Mesodermal cell (in vitro differentiated cells): ENCODE measurements around the gene ZNF410.
A peak's percentile ranks its signal among the peaks of the same experiment; 100 is the strongest.
"Not testable (repeated sequence)": the region's sequence is repeated elsewhere in the genome, so short reads cannot be mapped to it uniquely, and the experiment has no call there.

Experiments used
- H3K27ac ChIP-seq: 2 replicates; pipeline ENCODE4 v1.7.0; 2013; ENCODE audit warnings: mild to moderate bottlenecking, low read depth, low read length, moderate library complexity; ENCODE audit not compliant: severe bottlenecking
- H3K36me3 ChIP-seq: 2 replicates; pipeline ENCODE4 v1.7.1; 2013; ENCODE audit warnings: mild to moderate bottlenecking, low read length, moderate library complexity; ENCODE audit not compliant: control insufficient read depth, insufficient read depth
- H3K4me1 ChIP-seq: one replicate; pipeline ENCODE4 v1.7.1; 2013; ENCODE audit warnings: mild to moderate bottlenecking, low read length; ENCODE audit not compliant: insufficient read depth, control insufficient read depth, poor library complexity, severe bottlenecking
- H3K4me3 ChIP-seq: 2 replicates; pipeline ENCODE4 v1.7.0; 2013; ENCODE audit warnings: low read length, control low read depth, mild to moderate bottlenecking; ENCODE audit not compliant: insufficient read depth, poor library complexity, severe bottlenecking; ENCODE audit errors: extremely low read depth
- H3K9me3 ChIP-seq: 2 replicates; pipeline ENCODE4 v1.7.1; 2013; ENCODE audit warnings: mild to moderate bottlenecking, low read length, moderate library complexity; ENCODE audit not compliant: control insufficient read depth
- WGBS, 2 experiments: methylation state at CpG; one replicate each; pipeline ENCODE4 v1.1.5; 2013; ENCODE audit warnings: missing lambda C conversion rate in 2 of 2; ENCODE audit not compliant: insufficient coverage in 2 of 2; 5-methylcytosine and 5-hydroxymethylcytosine counted together

ZNF410 gene

GRCh38 chr14:73919457-73919856 is 32.8 kb downstream of the ZNF410 start:
- H3K4me3 ChIP-seq, H3K4me1 ChIP-seq, H3K27ac ChIP-seq, H3K9me3 ChIP-seq: not testable (repeated sequence)
- WGBS, 2 experiments = 86 to 88% methylated on average over 2 of the region's 2 CpGs
- peaks cover 89% of the 10 kb centered on the region for H3K36me3 ChIP-seq

GRCh38 chr14:73924337-73924736 is 37.7 kb downstream of the ZNF410 start:
- peaks cover 92% of the 10 kb centered on the region for H3K36me3 ChIP-seq
- no peak overlapping the region for H3K4me3 ChIP-seq
- 78 to 87% methylated on average over 4 of the region's 5 CpGs for WGBS, 2 experiments
- H3K4me1 ChIP-seq = no peaks in the 10 kb centered on the region
- H3K27ac ChIP-seq = no peak overlapping the region
- H3K9me3 ChIP-seq = no peaks in the 10 kb centered on the region

- WGBS, 2 experiments = 80% methylated on average over 1 of the region's 2 CpGs; no CpG with 5 or more reads in 1 of the 2 experiments
- H3K36me3 ChIP-seq = peaks cover 54% of the 10 kb centered on the region
- H3K4me1 ChIP-seq = no peaks in the 10 kb centered on the region
- H3K27ac ChIP-seq = no peak overlapping the region
- H3K9me3 ChIP-seq = no peaks in the 10 kb centered on the region
- H3K4me3 ChIP-seq = no peak overlapping the region
Observed at GRCh38 chr14:73935666-73936065, 49.0 kb downstream of the ZNF410 start.

- Histone ChIP-seq H3K9me3 (no peaks in the 10 kb centered on the region), H3K4me3 (no peak overlapping the region), H3K4me1 (no peaks in the 10 kb centered on the region), H3K27ac (no peak overlapping the region), H3K36me3 (peaks cover 45% of the 10 kb centered on the region)
- WGBS, 2 experiments = 67% methylated on average over 1 of the region's 1 CpG; no CpG with 5 or more reads in 1 of the 2 experiments
Observed at GRCh38 chr14:73936548-73936947, 49.9 kb downstream of the ZNF410 start.

- Histone ChIP-seq H3K36me3 (peaks cover 40% of the 10 kb centered on the region), H3K4me1 (no peaks in the 10 kb centered on the region), H3K4me3 (no peak overlapping the region), H3K9me3 (no peaks in the 10 kb centered on the region), H3K27ac (no peak overlapping the region)
- no CpG with 5 or more reads among the region's 2 CpGs for WGBS, 2 experiments
Observed at GRCh38 chr14:73937012-73937411, 50.4 kb downstream of the ZNF410 start.

DNA sequence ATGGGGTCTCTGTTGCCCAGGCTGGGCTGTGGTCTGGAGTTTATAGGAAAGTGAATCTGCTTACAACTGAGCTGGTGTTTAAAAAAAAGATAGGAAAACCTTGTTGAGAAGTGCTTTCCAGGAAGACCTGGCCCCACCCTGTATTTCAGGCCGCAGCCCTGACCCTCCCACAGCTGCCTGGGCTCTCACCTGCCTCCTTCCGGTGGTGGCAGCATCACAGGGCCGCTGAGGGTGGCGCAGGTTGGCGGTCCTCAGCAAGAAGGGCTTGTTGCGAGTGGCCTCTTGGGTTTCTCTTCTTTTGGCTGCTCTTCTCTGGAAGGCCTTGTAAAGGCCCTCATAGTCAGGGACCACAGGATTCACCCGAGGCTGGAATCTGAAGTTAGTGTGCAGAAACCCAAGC is 55.5 kb downstream of the ZNF410 start:
- 65 to 95% methylated on average over 3 to 7 of the region's 7 CpGs for WGBS, 2 experiments
- no peak overlapping the region for H3K27ac ChIP-seq
- peaks cover 10% of the 10 kb centered on the region for H3K36me3 ChIP-seq
- H3K9me3 ChIP-seq = no peaks in the 10 kb centered on the region
- H3K4me1 ChIP-seq = no peaks in the 10 kb centered on the region
- no peak overlapping the region for H3K4me3 ChIP-seq

GRCh38 chr14:73943083-73943482 is 56.4 kb downstream of the ZNF410 start:
- H3K4me3 ChIP-seq = no peak overlapping the region
- H3K4me1 ChIP-seq = no peaks in the 10 kb centered on the region
- H3K36me3 ChIP-seq = peaks cover 3% of the 10 kb centered on the region
- 67 to 85% methylated on average over 4 of the region's 4 CpGs for WGBS, 2 experiments
- no peaks in the 10 kb centered on the region for H3K9me3 ChIP-seq
- no peak overlapping the region for H3K27ac ChIP-seq

GRCh38 chr14:73944432-73945158 is 57.9 kb downstream of the ZNF410 start:
- 96% methylated on average over 16 of the region's 17 CpGs for WGBS, 2 experiments
- Histone ChIP-seq H3K4me1 (no peaks in the 10 kb centered on the region), H3K27ac (no peak overlapping the region), H3K36me3 (no peaks in the 10 kb centered on the region), H3K4me3 (no peak overlapping the region), H3K9me3 (no peaks in the 10 kb centered on the region)

- Histone ChIP-seq H3K4me1 (no peaks in the 10 kb centered on the region), H3K4me3 (no peak overlapping the region), H3K9me3 (no peaks in the 10 kb centered on the region), H3K27ac (no peak overlapping the region), H3K36me3 (no peaks in the 10 kb centered on the region)
- 88 to 93% methylated on average over 1 to 4 of the region's 4 CpGs for WGBS, 2 experiments
Observed at GRCh38 chr14:73945159-73945670, 58.6 kb downstream of the ZNF410 start.

DNA sequence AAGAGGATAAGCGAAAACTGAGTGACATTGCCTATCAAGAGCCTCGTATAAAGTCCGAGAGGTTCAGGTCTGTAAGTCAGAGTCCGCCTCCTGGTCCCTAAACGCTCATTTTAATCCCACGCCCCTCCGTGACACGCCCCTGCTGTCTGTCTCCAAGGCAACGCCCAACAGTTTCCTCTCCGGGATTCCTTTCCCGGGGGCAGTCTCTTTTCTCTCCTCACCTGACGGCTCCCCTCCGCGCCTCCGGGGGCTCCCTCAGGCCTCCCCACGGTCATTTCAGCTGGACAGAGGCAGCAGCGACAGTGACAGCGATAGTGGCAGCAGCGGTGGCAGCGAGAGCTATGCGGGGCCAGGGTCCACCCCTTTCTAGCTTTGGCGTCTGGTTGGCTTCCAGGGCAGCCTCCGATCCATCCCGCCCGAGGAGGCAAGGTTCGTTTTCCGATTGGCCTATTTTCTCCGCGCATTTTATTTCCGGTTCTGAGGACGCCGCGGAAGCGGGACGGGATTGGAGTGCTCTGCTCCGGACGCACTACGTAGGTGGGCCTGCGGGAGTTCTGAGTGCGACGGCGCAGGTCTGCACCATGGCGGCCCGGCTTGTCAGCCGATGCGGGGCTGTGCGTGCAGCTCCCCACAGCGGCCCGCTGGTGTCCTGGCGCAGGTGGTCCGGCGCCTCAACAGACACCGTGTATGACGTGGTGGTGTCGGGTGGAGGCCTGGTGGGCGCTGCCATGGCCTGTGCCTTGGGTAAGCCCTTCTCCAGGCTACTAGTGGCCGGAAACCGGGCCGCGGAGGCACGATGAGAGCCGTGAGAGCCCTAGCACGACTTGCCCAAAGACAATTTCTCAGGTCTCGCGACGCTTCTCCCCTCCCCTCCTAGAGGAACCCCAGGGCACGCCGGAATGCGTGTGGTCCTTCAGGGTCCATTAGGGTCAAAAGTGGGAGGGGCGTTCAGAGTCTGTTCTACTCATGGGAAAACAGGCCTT is 63.4 kb downstream of the ZNF410 start, which contains the start of the genes COQ6 and FAM161B:
Gene COQ6, plus strand, starts transcription at position 551 of the 983 bp plus-strand sequence. Its CDS starts 31 bp downstream, at position 582.
Gene FAM161B, minus strand, starts transcription at position 343 of the 983 bp plus-strand sequence. Its CDS starts 68 bp downstream, at position 275.
- Histone ChIP-seq H3K9me3 (no peaks in the 10 kb centered on the region), H3K4me1 (peaks cover 3% of the 10 kb centered on the region), H3K4me3 (peak within 1 kb of the TSS; percentile 74), H3K27ac (peak within 1 kb of the TSS; percentile 98), H3K36me3 (peaks cover 18% of the 10 kb centered on the region)
- WGBS, 2 experiments = 0% methylated on average over 56 to 63 of the region's 70 CpGs
